ENCODE results near the gene MAGI2.

MAGI2 gene

DNA sequence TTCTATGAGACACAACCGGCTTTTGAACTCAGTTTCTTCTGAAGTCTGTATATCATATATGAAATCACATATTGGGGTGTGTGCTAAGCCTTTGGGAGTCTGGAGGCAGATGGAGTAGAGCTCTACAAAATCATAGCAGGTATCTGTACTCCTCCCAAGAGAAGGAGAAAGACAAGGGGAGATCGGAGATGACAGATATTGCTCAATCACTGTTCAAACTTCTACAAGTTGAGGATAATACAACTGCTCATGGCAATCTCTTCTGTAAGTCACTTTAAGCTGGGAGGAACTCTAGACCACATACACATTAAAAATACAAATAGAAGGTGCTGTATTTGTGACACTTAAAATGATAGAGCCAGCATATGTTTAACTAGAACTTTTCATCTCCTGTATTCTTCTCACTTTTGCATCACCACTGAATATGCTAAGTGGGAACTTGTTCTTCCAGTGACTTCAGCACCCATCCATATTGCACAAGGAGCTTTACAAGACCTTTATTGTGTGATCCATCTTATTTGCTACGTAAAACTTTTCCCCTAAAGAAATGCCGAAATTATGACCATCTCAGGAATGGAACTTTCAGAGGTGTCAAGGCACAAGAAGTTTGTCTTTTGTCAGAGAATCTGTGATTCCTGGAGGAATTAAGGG lies 1273.5 kb downstream of the MAGI2 start:
- no peak for TF ChIP-seq CTCF (IDR thresholded peaks at IDR 0.05; ENCODE audit: low read depth, low read length, missing control alignments)
- H3K27ac ChIP-seq: no peak overlapping the region
- DNase-seq: no peak
- in situ Hi-C loops (cut with HindIII; ENCODE audit: low pct_ligation_motif_present, low sequenced_read_pairs): no loop called here
- H3K36me3 ChIP-seq (replicated peaks): no peaks in the 10 kb centered on the region
- no peaks in the 10 kb centered on the region for H3K27me3 ChIP-seq (replicated peaks)
- no peak overlapping the region for H3K4me3 ChIP-seq (ENCODE audit: low read depth, low read length)

DNA sequence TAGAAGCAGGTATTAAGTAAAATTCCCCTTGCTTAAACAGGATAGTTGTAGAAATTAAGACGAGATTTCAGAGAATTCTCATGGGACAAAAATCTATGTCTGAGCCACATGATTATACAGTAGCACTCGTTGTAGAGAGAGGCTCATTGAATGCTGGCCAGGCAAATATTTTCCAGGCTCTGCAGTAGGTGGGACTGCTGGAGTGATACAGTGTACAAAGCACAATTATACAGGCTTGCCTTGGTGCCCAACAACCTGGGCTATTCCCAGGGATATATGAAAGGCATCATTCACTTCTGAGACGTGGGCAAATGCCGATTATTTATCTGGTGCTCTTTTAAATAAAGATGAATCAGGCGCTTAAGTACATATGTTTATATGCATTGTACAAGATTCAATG lies 1274.3 kb downstream of the MAGI2 start:
- no peaks in the 10 kb centered on the region for H3K27me3 ChIP-seq (replicated peaks)
- no peak overlapping the region for H3K27ac ChIP-seq
- no peak for DNase-seq
- no peak for TF ChIP-seq CTCF (IDR thresholded peaks at IDR 0.05; ENCODE audit: low read depth, low read length, missing control alignments)
- no peak overlapping the region for H3K4me3 ChIP-seq (ENCODE audit: low read depth, low read length)
- no peaks in the 10 kb centered on the region for H3K36me3 ChIP-seq (replicated peaks)
- in situ Hi-C loops (cut with HindIII; ENCODE audit: low pct_ligation_motif_present, low sequenced_read_pairs): no loop called here

- no peaks in the 10 kb centered on the region for H3K27me3 ChIP-seq (replicated peaks)
- no peak for TF ChIP-seq CTCF (IDR thresholded peaks at IDR 0.05; ENCODE audit: low read depth, low read length, missing control alignments)
- in situ Hi-C loops (cut with HindIII; ENCODE audit: low pct_ligation_motif_present, low sequenced_read_pairs): no loop called here
- H3K36me3 ChIP-seq (replicated peaks): no peaks in the 10 kb centered on the region
- H3K4me3 ChIP-seq (ENCODE audit: low read depth, low read length): no peak overlapping the region
- no peak for DNase-seq
- no peak overlapping the region for H3K27ac ChIP-seq
These were observed 1275.1 kb downstream of the MAGI2 start for GRCh38 chr7:78178319-78178718.

DNA sequence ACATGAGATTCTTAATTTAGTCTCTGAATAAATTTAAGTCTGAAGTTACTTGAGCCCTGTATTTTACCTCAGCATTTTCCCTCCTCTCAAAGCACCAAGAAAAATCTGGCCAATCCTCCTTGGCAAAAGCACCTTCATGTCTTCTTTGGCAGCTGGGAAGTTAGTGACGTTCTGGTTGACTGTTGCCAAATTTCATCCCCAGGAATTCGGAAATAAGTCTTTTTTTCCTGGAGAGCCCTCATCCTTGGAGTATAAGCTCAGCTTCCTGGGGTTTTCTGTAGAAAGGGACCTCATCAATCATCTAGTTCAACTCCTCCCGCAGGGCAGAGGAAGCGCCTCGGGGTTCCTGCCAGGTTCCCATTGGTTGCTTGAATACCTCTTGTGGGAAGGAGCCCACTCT lies 1277.3 kb downstream of the MAGI2 start:
- Histone ChIP-seq H3K27ac (no peak overlapping the region), H3K36me3 (replicated peaks) (no peaks in the 10 kb centered on the region), H3K27me3 (replicated peaks) (no peaks in the 10 kb centered on the region), H3K4me3 (ENCODE audit: low read depth, low read length) (no peak overlapping the region)
- no peak for TF ChIP-seq CTCF (IDR thresholded peaks at IDR 0.05; ENCODE audit: low read depth, low read length, missing control alignments)
- in situ Hi-C loops (cut with HindIII; ENCODE audit: low pct_ligation_motif_present, low sequenced_read_pairs): no loop called here
- DNase-seq: no peak

DNA sequence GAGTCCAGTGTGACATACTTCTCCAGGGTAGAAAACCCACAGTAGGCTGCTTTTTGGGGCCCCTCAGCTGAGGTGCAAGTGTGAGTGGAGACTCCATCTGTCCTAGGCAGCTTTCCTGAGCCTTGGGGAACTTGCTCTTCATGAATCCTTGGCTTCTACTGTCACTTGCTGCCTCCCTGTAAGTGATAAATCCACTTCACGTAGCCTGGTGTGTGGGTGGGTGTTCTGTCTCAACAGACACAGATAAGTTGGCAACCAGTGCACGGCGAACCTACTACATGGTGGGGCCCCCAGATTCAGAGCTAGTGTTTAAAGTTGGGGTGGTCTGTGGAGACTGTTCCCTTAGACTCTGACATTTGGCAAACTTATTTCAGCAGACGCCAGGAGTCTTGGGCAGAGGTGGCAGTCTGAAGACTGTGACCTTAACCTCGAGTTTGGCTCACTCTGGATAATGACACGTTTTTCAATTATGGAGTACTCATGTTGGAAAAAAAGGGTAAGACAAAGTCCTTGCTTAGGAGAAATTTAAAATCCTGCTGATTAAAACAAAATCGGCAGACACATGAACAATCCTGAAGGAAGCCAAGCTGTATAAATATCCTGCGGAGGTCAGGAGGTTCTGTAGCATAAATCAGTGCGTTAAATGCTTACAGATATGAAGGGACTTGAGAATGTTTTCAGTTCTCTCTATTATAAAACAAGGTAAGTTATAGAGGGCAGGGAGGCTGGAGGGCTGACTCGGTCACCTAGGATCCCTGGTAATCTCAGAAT lies 1278.0 kb downstream of the MAGI2 start:
- Histone ChIP-seq H3K27me3 (replicated peaks) (no peaks in the 10 kb centered on the region), H3K4me3 (ENCODE audit: low read depth, low read length) (no peak overlapping the region), H3K27ac (no peak overlapping the region), H3K36me3 (replicated peaks) (no peaks in the 10 kb centered on the region)
- DNase-seq: no peak
- no peak for TF ChIP-seq CTCF (IDR thresholded peaks at IDR 0.05; ENCODE audit: low read depth, low read length, missing control alignments)
- in situ Hi-C loops (cut with HindIII; ENCODE audit: low pct_ligation_motif_present, low sequenced_read_pairs): no loop called here
